CD4-positive, alpha-beta T cell (primary cell): Measurements from ENCODE around the gene MMAB. TPM values are rescaled to one million over a fixed set of nuclear protein-coding genes. Genes with fewer than 3 reads are reported as not detected.

Experiments used
- ATAC-seq: fragments of 200-7000 bp; cut with Tn5 transposase; one replicate; pipeline ENCODE4 v1.10.0; 2022; ENCODE audit warnings: mild to moderate bottlenecking; ENCODE audit not compliant: poor library complexity
- CTCF ChIA-PET: fragments of 350-600 bp; sonication (Branson Sonifier 250); formaldehyde crosslinking; loops from one replicate; lab custom pipeline; 2021; ENCODE audit warnings: antibody characterized with exemption, inconsistent platforms; lab: Charles Lee
- POLR2A ChIA-PET: fragments of 350-600 bp; sonication (Branson Sonifier 250); formaldehyde crosslinking; loops from one replicate; lab custom pipeline; 2021; ENCODE audit warnings: antibody characterized with exemption, inconsistent platforms; lab: Charles Lee
- DNase-seq, 14 experiments: peaks; one replicate each; pipeline ENCODE4 v3.0.0-alpha.2; 2013 to 2020; ENCODE audit warnings: mixed read lengths in 2 of 14
- H3K27ac ChIP-seq, 2 donors: one replicate each; pipeline versions ENCODE4 v1.5.1 to v1.7.0; 2013; ENCODE audit warnings: low read length in 2 of 2, low read depth in 1 of 2, mild to moderate bottlenecking in 1 of 2
- H3K27me3 ChIP-seq, 2 experiments: 1 replicate in 1 of 2; 2 replicates in 1 of 2; pipeline versions ENCODE4 v1.6.1 to v1.7.0; 2013; ENCODE audit warnings: low read length in 2 of 2, control low read depth in 1 of 2, mild to moderate bottlenecking in 1 of 2, moderate library complexity in 1 of 2; ENCODE audit not compliant: insufficient read depth in 2 of 2, control insufficient read depth in 1 of 2
- H3K36me3 ChIP-seq: one replicate; pipeline ENCODE4 v1.6.1; 2013; ENCODE audit warnings: low read length, control low read depth; ENCODE audit not compliant: insufficient read depth
- H3K4me1 ChIP-seq: one replicate; pipeline ENCODE4 v1.6.1; 2013; ENCODE audit warnings: low read length, control low read depth; ENCODE audit not compliant: insufficient read depth
- H3K4me3 ChIP-seq: one replicate; pipeline ENCODE4 v1.5.1; 2013; ENCODE audit warnings: mild to moderate bottlenecking, low read length, moderate library complexity
- H3K9me3 ChIP-seq, 2 experiments: 1 replicate in 1 of 2; 2 replicates in 1 of 2; pipeline versions ENCODE4 v1.6.1 to v1.7.0; 2013; ENCODE audit warnings: low read length in 2 of 2, mild to moderate bottlenecking in 2 of 2, control low read depth in 1 of 2, moderate library complexity in 1 of 2; ENCODE audit not compliant: control insufficient read depth in 1 of 2, insufficient read depth in 1 of 2
- H3K27ac Mint-ChIP-seq: one replicate; pipeline ENCODE4 v1.8.0; 2020; ENCODE audit warnings: mixed read lengths
- H3K27me3 Mint-ChIP-seq: one replicate; pipeline ENCODE4 v1.8.0; 2021; ENCODE audit warnings: mixed read lengths
- H3K36me3 Mint-ChIP-seq: one replicate; pipeline ENCODE4 v1.8.0; 2021; ENCODE audit warnings: low read depth, mixed read lengths
- H3K4me1 Mint-ChIP-seq: one replicate; pipeline ENCODE4 v1.8.0; 2021; ENCODE audit warnings: low read depth, mixed read lengths
- H3K4me3 Mint-ChIP-seq: one replicate; pipeline ENCODE4 v1.8.0; 2020; ENCODE audit warnings: mild to moderate bottlenecking, mixed read lengths
- H3K9me3 Mint-ChIP-seq: one replicate; pipeline ENCODE4 v1.8.0; 2020; ENCODE audit warnings: mixed read lengths
- CTCF ChIP-seq: fragments of 200-600 bp; IDR thresholded peaks from one replicate; pipeline ENCODE4 v1.8.0; 2022; ENCODE audit warnings: antibody characterized with exemption, mild to moderate bottlenecking
- intact Hi-C, 2 experiments: fragments of 100-400 bp; cut with DNase I in 1 of 2; cut with micrococcal nuclease in 1 of 2; formaldehyde crosslinking; loops; one replicate each; pipeline versions ENCODE4 v1.15.1 to v1.9.0; 2023 to 2025; cut with DNase I, micrococcal nuclease
- total RNA-seq, 174 experiments: library from RNA in 2 of 174; stranded (reverse) in 2 of 174; gene quantifications; one replicate each; pipeline ENCODE4 v1.2.3 and lab custom pipeline; 2021 to 2026

MMAB gene
- total RNA-seq, 2 experiments from 2014 or later, result 8.6 to 9.2 TPM

- Histone ChIP-seq H3K4me1 (no peaks in the 10 kb centered on the region), H3K27me3 (no peaks in the 10 kb centered on the region), H3K36me3 (peaks cover 12% of the 10 kb centered on the region), H3K4me3 (no peak overlapping the region), H3K27ac (no peak overlapping the region), H3K9me3 (no peaks in the 10 kb centered on the region)
- Mint-ChIP-seq H3K36me3 (peaks cover 29% of the 10 kb centered on the region), H3K27ac (no peak overlapping the region), H3K27me3 (no peaks in the 10 kb centered on the region), H3K9me3 (no peaks in the 10 kb centered on the region), H3K4me1 (no peaks in the 10 kb centered on the region), H3K4me3 (no peak overlapping the region)
- POLR2A ChIA-PET, result no interaction called here
- no peak for TF ChIP-seq CTCF
- intact Hi-C loops, result no loop called here
- ATAC-seq (no peak), DNase-seq (no peak)
- CTCF ChIA-PET, result no interaction called here
Measured at GRCh38 chr12:109537136-109537535, 36.2 kb downstream of the MMAB start.

- intact Hi-C loops, result no loop called here
Measured at GRCh38 chr12:109535863-109536250, 37.4 kb downstream of the MMAB start.

GRCh38 chr12:109535231-109535862 is 38.0 kb downstream of the MMAB start:
- H3K27ac ChIP-seq, result no peak overlapping the region
- Mint-ChIP-seq H3K27me3 (no peaks in the 10 kb centered on the region), H3K4me1 (no peaks in the 10 kb centered on the region), H3K4me3 (no peak overlapping the region), H3K36me3 (peaks cover 44% of the 10 kb centered on the region), H3K27ac (no peak overlapping the region), H3K9me3 (no peaks in the 10 kb centered on the region)
- H3K27me3 ChIP-seq, result no peaks in the 10 kb centered on the region
- no peak for TF ChIP-seq CTCF
- H3K4me1 ChIP-seq, result no peaks in the 10 kb centered on the region
- ATAC-seq (no peak), DNase-seq (no peak)
- no peak overlapping the region for H3K4me3 ChIP-seq
- H3K9me3 ChIP-seq, result no peaks in the 10 kb centered on the region
- ChIA-PET POLR2A (no interaction called here), CTCF (no interaction called here)
- peaks cover 24% of the 10 kb centered on the region for H3K36me3 ChIP-seq
- intact Hi-C loops, result no loop called here

More at GRCh38 chr12:109535863-109536250, 37.4 kb downstream of the MMAB start:
- H3K9me3 ChIP-seq, result no peaks in the 10 kb centered on the region
- Mint-ChIP-seq H3K9me3 (no peaks in the 10 kb centered on the region), H3K27ac (no peak overlapping the region), H3K27me3 (no peaks in the 10 kb centered on the region), H3K4me1 (no peaks in the 10 kb centered on the region), H3K4me3 (no peak overlapping the region), H3K36me3 (peaks cover 39% of the 10 kb centered on the region)
- ATAC-seq, result no peak
- ChIA-PET CTCF (no interaction called here), POLR2A (no interaction called here)
- no peaks in the 10 kb centered on the region for H3K4me1 ChIP-seq
- peaks cover 19% of the 10 kb centered on the region for H3K36me3 ChIP-seq
- no peaks in the 10 kb centered on the region for H3K27me3 ChIP-seq
- no peak for DNase-seq
- no peak overlapping the region for H3K27ac ChIP-seq
- no peak for TF ChIP-seq CTCF
- no peak overlapping the region for H3K4me3 ChIP-seq
